NT2/D1 (cell line): ENCODE data around the gene CDH5.

Source experiments
- YY1 ChIP-seq: IDR thresholded peaks from 2 replicates; pipeline ENCODE4 v1.6.1; 2011; ENCODE audit not compliant: insufficient read length, insufficient read depth
- ZNF274 ChIP-seq: IDR thresholded peaks from 2 replicates; pipeline ENCODE4 v1.6.1; 2011; ENCODE audit warnings: mild to moderate bottlenecking, low read depth, low read length

DNA sequence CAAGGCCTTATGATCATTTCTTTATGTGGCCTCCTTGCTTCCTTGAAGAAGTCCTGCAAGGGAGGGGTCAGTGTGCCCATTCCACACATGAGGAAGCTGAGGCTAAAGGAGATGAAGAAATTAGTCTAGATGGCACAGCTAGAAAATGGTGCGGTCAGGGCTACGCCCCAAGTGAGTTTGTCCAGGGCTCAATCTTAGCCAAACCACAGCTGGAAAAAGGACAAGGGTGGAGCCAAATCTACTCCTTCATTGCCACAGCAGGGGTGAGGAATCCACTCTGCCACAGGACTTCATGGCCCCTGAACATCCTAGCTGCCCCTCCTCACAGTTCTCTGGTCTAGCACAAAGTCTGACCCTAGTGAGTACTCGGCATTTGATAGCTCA, 76.8 kb downstream of the CDH5 start:
- TF ChIP-seq YY1 (no peak), ZNF274 (no peak)
